Bronchial epithelial cell (primary cell): ENCODE results near the gene DEPDC5. TPM values are rescaled to one million over a fixed set of nuclear protein-coding genes. Genes with fewer than 3 reads are reported as not detected.

Experiments
- DNase-seq: peaks from one replicate; pipeline ENCODE4 v3.0.0-alpha.2; 2010; ENCODE audit warnings: low read depth
- FAIRE-seq: peaks from 2 replicates; lab custom pipeline; 2011; peaks lifted over from hg19 to GRCh38; lab: Jason Lieb, UNC
- H3K27me3 ChIP-seq: 2 replicates; pipeline ENCODE4 v1.5.1; 2011; ENCODE audit warnings: low read length; ENCODE audit not compliant: control insufficient read depth, insufficient read depth
- H3K36me3 ChIP-seq: 2 replicates; pipeline ENCODE4 v1.5.1; 2011; ENCODE audit warnings: low read length; ENCODE audit not compliant: control insufficient read depth, insufficient read depth
- H3K4me3 ChIP-seq: 2 replicates; pipeline ENCODE4 v1.5.1; 2011; ENCODE audit warnings: mild to moderate bottlenecking, low read depth, low read length, control low read depth
- total RNA-seq: library from RNA; depleted of rRNA; stranded (reverse); fragments of >200 nt; gene quantifications from 2 replicates; pipeline ENCODE4 v1.2.1, GENCODE V29; 2014
- TF ChIP-seq, protein P1 (sequence below): IDR thresholded peaks from 2 replicates; pipeline ENCODE4 v1.5.1; 2011; ENCODE audit warnings: mild to moderate bottlenecking, moderate library complexity, low read length, control low read depth, inconsistent platforms; ENCODE audit not compliant: insufficient read depth, severe bottlenecking

DEPDC5 gene
- total RNA-seq, 1 donor from 2014 or later: 6.8 TPM

DNA sequence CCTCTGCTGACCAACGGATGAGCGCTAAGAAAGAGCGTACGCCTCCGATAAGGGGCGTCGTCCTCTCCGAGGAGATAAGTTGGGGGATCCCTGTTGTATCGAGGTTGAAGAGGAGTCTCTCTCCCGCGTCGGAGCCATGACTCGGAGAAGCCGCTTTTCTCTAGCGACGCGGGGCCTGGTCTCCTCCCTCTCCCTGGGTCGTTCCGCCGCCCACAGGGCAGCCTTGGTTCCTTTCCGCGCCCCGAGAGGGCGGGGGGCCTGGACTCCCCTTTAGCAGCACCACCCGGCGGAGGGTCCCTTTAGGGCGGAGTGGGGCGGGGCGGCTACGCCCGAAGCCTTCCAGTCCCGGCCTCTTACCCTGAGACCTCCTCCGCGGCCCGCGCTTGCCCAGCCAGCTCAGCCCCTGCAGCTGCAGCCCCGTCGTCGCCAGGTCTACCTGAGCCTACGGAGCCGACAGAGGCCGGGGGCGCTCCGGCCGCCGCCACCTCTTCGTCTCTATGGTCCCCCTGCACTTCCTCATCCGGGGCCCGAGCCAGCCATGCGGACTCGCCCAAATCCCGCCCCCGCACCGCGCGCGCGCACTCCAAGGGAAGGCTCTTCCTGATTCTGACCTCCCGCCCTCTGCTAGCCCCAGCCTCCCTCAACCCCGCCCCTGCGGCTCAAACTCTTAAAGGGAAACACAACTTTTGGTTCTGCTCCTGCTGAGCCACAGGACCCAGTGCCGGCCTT lies 4.0 kb upstream of the DEPDC5 start, which contains the start of gene PRR14L:
Gene PRR14L, minus strand, starts transcription at position 497 of the 729 bp plus-strand sequence. CDS start 11,272 bp downstream, outside the sequence.
- peak within 1 kb of the TSS; percentile 89 for H3K4me3 ChIP-seq
- TF ChIP-seq, protein P1, sequence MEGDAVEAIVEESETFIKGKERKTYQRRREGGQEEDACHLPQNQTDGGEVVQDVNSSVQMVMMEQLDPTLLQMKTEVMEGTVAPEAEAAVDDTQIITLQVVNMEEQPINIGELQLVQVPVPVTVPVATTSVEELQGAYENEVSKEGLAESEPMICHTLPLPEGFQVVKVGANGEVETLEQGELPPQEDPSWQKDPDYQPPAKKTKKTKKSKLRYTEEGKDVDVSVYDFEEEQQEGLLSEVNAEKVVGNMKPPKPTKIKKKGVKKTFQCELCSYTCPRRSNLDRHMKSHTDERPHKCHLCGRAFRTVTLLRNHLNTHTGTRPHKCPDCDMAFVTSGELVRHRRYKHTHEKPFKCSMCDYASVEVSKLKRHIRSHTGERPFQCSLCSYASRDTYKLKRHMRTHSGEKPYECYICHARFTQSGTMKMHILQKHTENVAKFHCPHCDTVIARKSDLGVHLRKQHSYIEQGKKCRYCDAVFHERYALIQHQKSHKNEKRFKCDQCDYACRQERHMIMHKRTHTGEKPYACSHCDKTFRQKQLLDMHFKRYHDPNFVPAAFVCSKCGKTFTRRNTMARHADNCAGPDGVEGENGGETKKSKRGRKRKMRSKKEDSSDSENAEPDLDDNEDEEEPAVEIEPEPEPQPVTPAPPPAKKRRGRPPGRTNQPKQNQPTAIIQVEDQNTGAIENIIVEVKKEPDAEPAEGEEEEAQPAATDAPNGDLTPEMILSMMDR: no peak
- H3K27me3 ChIP-seq: no peaks in the 10 kb centered on the region
- peaks cover 5% of the 10 kb centered on the region for H3K36me3 ChIP-seq
- DNase-seq (peak; percentile 85), FAIRE-seq (no peak)

DNA sequence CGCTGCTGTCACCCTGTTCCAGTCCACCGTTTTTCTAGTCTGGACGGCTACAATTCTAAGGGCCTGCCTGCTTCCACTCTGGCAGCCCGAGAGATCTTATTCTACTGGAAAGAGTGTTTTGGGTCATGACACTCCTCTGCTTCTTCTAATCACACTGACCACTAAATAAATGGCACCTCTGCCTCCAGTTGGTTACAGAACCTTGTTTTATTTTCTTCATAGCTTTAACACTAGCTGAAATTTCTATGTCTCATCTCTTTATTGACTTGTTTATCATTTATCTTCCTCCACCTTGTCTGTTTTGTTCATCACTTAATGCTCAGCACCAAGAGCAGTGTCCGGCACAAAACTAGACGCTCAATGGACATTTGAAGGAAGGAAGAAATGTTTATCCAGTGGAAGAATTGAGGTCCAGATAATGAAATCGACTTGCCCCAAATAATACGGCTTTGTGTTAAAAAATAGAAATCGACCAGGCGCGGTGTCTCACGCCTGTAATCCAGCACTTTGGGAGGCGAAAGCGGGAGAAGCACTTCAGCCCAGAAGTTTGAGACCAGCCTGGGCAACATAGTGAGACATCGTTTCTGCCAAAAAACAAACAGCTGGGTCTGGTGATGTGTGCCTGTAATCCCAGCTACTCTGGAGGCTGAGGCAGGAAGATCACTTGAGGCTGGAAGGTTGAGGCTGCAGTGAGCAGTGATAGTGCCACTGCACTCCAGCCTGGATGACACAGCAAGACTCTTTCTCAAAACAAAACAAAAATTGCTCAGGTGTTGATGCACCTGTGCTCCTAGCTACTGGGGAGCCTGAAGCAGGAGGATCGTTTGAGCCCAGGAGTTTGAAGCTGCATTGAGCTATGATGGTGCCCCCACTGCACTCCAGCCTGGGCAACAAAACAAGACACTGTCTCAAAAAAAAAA lies 3.2 kb upstream of the DEPDC5 start:
- DNase-seq: no peak
- no peak for FAIRE-seq
- TF ChIP-seq, protein P1: no peak

DNA sequence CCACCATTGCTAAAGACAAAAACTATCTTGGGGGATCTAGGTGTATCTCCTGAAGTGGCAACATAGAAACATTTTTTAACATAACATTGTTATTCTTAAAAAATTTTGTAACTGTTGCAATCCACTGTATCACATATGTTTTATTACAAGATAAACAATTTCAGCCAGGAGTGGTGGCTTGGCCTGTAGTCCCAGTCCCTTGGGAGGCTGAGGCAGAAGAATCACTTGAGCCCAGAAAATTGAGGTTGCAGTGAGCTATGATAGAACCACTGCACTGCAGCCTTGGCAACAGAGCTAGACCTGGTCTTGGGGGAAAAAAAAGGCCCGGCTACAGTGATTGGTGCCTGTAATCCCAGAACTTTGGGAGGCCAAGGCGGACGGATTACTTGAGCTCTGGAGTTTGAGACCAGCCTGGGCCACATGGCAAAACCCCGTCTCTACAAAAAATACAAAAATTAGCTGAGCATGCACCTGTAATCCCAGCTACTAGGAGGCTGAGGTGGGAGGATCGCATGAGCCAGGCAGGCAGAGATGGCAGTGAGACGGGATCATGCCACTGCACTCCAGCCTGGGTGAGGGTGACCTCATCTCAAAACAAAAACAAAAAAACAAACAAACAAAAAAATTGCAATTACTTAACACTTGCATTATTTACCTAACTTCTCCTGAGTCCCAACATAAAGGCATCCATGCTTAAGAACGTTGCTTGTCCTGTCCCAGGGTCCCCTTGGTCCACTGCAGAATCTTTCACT lies 1.5 kb upstream of the DEPDC5 start:
- no peak for FAIRE-seq
- DNase-seq: no peak
- no peaks in the 10 kb centered on the region for H3K27me3 ChIP-seq
- peaks cover 2% of the 10 kb centered on the region for H3K36me3 ChIP-seq
- no peak overlapping the region for H3K4me3 ChIP-seq
- TF ChIP-seq, protein P1: no peak

More for the DNA sequence above, 3.2 kb upstream of the DEPDC5 start:
- Histone ChIP-seq H3K27me3 (no peaks in the 10 kb centered on the region), H3K36me3 (peaks cover 5% of the 10 kb centered on the region), H3K4me3 (no peak overlapping the region)

DNA sequence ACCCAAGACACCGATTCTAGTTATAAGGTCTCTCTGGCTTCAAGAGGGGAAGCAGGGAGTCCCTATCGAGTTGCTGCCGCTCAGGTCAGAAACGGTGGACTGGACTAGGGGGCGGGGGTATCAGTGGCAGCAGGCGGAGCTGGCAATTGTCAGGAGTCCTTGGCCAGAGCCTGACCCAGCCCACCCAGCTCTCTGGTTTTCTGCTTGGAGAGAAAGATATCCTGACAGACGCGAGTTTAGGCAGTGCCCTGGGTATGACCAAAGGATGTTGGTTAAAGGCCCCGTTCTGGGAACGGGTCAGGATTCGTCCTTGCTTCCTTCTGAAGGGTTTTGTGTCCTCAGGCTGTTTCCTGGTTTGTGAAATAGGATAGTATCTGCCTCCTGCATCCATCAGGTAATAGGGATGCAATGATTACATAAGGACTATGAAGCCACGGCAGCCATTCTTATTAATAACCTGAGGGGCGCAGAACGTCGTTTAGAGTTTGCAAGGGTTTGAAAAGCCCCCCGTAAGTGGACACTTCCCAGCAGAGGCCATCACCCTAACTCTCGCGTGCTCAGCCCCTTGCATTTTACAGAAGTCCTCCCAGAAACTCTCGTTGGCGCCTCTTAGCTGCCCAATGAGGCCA lies 700 bp upstream of the DEPDC5 start:
- FAIRE-seq: no peak
- TF ChIP-seq, protein P1: no peak

DNA sequence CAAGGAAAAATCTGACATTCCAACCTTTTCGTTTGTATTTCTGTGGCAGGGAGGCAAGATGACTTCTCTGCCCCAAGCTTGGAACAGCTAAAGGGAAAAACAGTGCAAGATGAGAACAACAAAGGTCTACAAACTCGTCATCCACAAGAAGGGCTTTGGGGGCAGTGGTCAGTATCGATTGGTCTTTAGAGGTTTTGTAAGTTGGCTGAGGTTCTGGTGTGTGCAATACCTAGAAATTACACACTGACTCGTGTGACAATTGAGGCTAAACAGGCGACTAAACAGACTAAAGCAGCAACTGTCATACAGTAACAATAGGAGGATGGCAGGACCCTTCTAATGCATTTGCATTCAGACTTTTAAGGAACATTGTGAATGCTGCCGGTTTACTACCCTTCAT lies 994 bp downstream of the DEPDC5 start:
- DNase-seq (no peak), FAIRE-seq (no peak)
- Histone ChIP-seq H3K4me3 (peak overlapping the region; percentile 86), H3K27me3 (no peaks in the 10 kb centered on the region), H3K36me3 (peaks cover 5% of the 10 kb centered on the region)
- TF ChIP-seq, protein P1: no peak

More for the DNA sequence above, 700 bp upstream of the DEPDC5 start:
- Histone ChIP-seq H3K4me3 (peak overlapping the region; percentile 86), H3K27me3 (no peaks in the 10 kb centered on the region), H3K36me3 (peaks cover 1% of the 10 kb centered on the region)
- DNase-seq: peak; percentile 65
